HG03558 (cell line): ENCODE results near the gene MORC1.
"Not testable (repeated sequence)": the region's sequence is repeated elsewhere in the genome, so short reads cannot be mapped to it uniquely, and the experiment has no call there.

ENCODE experiments used
- ATAC-seq: cut with Tn5 transposase; IDR thresholded peaks from one replicate; pipeline ENCODE4 v1.9.1; 2021; ENCODE audit warnings: moderate number of reproducible peaks; ENCODE audit not compliant: unreplicated experiment; ENCODE audit errors: extremely low read depth

The MORC1 gene, protein sequence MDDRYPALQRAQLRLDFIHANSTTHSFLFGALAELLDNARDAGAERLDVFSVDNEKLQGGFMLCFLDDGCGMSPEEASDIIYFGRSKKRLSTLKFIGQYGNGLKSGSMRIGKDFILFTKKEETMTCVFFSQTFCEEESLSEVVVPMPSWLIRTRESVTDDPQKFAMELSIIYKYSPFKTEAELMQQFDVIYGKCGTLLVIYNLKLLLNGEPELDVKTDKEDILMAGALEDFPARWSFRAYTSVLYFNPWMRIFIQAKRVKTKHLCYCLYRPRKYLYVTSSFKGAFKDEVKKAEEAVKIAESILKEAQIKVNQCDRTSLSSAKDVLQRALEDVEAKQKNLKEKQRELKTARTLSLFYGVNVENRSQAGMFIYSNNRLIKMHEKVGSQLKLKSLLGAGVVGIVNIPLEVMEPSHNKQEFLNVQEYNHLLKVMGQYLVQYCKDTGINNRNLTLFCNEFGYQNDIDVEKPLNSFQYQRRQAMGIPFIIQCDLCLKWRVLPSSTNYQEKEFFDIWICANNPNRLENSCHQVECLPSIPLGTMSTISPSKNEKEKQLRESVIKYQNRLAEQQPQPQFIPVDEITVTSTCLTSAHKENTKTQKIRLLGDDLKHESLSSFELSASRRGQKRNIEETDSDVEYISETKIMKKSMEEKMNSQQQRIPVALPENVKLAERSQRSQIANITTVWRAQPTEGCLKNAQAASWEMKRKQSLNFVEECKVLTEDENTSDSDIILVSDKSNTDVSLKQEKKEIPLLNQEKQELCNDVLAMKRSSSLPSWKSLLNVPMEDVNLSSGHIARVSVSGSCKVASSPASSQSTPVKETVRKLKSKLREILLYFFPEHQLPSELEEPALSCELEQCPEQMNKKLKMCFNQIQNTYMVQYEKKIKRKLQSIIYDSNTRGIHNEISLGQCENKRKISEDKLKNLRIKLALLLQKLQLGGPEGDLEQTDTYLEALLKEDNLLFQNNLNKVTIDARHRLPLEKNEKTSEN

DNA sequence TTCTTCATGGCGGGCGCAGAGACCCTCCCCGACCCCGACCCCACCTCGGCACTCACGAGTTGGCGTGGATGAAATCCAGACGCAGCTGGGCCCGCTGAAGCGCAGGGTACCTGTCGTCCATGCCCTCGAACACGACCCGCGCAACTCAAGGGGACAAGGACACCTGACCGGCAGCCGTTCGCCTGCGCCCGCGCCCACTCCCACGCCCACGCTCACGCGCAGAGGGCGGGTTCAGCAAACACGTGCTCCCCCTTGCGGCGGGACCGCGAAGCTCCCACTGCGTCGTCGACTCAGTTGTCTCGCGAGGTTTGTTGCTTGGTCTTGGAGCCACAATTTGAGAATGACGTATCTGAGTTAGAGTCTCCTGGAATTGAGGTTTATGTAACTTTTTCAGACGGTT, at the start of gene MORC1:
Gene MORC1, minus strand, starts transcription at position 196 of the 400 bp plus-strand sequence. Its CDS starts 75 bp downstream, at position 121.
- no peak for ATAC-seq

DNA sequence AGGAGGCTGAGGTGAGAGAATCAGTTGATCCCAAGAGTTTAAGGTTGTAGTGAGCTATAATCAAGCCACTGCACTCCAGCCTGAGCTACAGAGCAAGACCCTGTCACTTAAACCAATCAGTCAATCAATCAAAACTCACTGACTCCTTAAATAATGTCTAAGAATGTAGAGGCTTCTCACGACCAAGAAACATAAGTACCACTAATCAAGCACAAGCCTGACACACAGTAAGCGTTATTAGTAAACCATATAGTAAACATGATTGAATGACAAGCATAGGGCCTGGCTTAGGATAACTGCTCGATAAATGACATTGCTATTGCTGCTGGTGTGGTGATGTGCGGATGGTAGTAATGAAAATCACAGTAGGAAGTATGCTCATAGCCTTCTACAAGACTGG, 48.0 kb upstream of the MORC1 start:
- ATAC-seq: no peak

DNA sequence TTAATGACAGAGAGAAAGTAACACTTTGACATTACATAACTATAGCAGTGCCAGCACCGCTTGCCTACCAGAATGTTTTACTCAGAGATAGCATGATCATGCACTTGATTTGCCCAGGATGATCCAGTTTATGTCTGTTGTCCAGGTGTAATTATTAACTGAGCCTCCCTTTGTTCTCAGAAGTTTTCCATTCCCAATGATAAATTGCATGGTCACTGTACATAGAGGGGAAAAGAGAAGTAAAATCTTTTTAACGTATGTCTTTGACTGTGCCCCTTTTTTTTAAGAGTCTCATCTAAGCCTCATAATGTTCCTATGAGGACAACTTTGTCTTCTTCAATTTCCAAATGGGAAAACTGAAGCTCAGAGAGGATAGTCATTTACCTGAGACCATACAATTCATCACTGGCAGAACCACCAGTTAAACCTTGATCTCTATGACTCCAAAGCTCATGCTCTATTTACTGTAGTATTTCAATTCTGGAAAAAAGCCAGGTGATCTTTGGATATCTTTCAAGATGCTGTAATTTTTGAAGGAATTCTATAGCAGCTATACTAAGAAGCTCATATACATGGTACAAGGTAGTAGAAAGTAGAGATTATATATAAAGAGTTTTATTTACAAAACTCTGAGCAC, 43.7 kb upstream of the MORC1 start:
- no peak for ATAC-seq

DNA sequence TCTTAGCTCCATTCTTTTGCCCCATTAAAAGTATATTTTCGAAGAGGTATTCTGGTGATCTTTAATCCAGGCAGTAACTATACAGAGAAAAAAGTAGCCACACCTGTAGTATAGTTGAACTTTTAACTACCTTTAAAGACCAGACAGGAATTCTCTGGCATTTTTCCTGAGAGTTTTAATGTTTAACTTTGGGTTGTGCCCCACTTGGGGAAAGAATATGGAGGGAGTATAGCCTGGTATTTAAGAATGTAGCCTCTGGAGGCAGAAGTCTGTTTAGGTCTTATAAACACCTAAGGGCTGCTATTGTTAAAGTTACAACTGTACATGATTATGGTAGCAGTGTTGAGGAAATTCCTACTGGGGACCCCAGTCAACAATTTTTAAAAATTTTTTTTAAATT, 37.9 kb upstream of the MORC1 start:
- no peak for ATAC-seq

DNA sequence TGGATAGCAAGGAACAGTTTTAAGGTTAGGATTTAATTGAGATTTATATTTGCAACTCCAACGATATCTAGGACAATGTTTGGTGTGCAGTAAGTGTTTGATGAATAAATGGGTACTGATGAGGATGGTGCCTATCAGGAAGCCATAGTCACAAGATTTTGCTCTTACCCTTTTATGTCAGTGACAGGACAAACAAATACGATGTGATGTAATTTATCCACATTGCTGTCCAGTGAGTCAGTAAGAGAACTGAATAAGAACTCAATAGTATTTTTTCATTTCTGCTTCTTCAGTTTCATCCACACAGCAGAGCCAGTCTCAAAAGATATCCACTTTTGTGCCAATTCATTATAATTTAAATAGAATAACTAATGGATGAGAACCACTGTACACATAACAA, 37.0 kb upstream of the MORC1 start:
- no peak for ATAC-seq

DNA sequence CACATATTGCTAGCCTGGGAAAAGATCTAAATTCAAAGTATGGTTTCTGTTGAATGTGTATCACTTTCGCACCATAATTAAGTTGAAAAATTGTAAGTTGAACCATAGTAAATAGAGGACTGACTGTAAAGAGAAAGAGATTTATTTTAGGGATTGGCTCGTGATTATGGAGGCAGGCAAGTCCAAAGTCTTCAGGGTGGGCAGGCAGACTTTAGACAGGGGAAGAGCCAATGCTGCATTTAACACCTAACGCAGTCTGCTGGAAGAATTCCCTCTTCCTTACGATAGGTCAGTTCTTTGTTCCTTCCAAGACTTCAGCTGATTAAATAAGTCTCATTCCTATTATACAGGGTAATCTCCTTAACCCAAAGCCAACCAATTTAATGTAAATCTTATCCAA, 34.4 kb upstream of the MORC1 start:
- no peak for ATAC-seq

DNA sequence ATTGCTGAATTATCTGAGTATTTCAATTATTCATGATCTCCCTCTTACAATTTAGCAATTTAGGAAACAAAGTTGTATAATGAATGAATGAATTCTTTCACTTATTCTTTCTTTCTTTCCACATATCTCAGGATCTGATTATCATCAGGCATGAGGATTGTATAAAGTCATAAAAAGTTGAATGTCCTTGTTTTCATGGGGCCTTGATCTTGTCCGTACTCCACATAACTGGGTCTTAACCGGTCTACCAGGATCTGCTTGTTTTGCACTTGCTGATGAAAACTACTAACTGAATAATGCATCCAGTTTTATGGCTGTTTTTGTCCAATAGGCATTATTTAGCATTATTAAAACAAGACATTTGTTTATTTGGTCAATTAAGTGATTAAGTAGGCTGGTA, 31.1 kb upstream of the MORC1 start:
- ATAC-seq: no peak

DNA sequence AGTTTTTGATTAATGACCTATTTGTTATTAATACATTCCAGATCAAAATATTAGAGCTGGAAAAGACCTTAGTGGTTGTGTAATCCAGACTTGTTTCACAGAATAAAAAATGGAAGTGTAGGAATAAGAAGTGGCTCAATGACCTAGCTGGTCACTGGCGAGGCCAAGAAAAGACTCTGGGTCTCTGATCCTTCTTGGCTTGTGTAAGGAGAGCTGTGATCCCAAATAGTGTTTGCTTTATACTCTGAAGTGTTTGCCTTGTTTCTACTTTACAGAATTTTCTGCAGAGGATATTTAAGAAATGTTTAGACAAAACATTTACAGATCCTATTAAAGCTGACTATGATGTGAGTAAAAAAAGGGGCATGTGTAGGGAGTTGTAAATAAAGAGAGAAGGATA, 25.7 kb upstream of the MORC1 start:
- no peak for ATAC-seq

DNA sequence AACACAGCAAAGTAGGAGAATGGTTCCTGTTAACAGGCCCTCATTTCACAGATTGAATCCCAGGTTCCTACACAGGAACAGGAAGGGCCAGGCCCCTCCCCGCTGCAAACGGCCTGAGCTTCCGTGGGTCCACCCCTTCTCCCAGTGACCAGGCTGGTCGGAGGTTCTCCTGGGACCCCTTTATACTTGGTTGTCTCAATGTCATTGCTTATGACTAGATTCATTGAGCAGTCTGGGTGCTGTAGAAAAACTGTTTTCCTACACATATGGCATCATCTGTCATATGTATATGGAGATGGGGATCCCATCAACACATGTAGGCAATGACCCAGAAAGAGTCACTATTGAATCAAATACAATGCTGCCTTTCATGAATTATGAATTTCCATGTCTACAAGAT, 22.4 kb upstream of the MORC1 start:
- no peak for ATAC-seq

DNA sequence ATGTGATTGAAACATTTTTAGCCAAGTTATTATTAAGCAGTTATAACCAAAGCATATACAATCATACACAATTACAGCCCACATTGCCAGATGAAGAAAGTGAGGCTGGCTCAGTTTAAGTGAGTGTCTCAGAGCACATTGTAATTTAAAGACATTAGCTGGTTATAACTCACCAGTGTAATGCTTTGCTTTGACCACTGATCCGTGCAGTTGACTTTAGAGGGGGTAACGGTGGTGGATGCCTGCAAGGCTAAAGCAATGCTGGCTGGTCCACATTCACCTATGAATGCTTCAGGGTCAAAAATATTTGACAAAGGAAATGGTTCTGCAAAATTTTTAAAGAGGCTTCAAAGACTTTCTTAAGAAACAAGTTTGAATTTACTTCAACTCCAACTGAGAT, 19.8 kb upstream of the MORC1 start:
- no peak for ATAC-seq

DNA sequence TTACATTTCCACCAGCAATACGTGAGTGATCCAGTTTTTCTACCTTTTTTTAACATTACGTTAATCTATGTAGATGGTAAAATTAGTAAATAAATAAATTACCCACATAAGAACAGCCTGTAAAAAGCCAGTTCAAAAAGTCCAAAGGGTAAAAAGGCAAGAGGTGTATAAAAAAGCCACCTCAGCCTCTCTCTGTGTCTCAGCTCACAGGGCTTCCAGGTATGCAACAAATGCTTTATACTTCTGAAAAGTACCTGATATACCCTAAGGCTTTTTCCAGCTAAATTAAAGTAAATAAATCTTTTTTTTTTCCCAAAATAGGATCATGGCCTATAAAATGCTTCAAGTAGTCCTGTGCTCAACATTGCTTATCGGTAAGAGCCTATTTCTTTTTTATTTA, 18.6 kb upstream of the MORC1 start, which contains the start of gene C3orf85:
Gene C3orf85, plus strand, starts transcription at position 197 of the 400 bp plus-strand sequence. Its CDS starts 129 bp downstream, at position 326.
- ATAC-seq: no peak

DNA sequence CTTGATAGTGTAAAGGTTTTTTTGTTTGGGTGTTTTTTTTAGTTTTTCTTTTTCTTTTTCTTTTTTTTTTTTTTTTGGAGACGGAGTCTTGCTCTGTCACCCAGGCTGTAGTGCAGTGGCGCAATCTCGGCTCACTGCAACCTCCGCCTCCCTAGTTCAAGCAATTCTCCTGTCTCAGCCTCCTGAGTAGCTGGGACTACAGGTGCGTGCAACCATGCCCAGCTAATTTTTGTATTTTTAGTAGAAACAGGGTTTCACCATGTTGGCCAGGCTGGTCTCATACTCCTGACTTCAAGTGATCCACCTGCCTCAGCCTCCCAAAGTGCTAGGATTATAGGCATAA, 15.5 kb upstream of the MORC1 start:
- not testable (repeated sequence) for ATAC-seq

DNA sequence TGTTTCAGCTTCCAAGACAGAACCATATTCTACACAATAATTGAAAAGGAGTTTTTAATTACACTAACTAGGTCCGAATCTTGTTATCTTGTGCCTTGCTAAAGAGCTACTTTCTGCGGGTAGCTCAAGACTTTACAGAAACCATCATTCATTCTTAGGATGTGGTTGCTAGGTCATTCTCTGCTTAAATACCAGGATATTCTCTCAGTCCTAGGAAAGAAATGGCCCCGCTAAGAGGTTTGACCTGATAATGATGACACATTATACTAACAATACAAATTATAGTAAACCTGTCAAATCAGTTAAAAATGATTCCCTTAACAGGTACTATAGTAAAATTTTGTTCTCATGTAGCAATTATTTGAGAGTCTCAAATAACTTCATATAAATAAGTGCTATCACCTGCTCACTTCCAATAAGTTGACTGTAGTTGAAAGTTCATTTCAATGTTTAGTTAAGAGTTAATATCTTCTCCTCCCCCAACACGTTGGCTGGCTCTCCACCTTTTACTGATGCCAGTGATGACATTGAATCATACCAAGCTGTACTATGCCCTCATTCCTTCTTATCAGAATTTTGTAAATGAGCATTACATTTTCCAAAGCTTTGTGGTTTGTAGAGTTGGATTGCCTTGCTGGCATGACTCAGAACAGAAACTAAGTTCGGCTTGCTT, 15.0 kb upstream of the MORC1 start:
- no peak for ATAC-seq

DNA sequence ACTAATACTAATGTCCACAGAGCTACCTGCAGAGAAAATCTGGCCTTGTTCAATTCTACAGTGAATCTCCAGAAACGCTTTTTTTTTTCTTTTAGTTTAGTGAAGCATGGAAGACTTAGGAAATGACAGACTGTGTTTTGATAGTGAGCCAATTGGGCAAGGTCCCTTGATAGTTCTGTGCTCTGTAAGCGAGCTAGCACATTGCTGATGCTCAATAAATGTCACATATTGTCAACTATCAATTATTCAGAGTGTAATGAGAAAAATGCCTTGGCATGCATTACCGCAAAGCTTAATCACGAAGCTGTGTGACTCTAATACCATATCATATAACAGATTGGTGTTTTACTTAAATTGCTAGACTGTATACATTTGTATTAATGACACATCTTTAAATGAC, 13.3 kb upstream of the MORC1 start:
- no peak for ATAC-seq

DNA sequence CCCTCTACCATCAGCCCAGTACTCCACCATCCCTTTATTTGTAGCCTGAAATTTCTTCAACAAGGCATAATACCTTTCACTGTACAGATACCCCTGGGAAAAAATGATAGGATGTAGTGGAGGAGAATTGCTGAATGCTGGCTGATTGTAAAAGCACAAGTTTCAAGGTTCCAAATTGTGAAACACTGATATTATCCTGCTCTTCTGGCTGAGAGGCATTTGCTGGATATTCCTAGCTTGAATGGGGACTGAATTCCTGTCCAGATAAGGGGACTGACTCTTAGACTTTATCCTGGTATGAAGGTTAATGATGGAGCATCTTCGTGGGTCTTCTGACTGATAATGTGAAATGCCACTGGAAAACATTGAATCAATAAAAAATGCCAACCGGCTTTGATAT, 9.6 kb upstream of the MORC1 start:
- ATAC-seq: no peak

DNA sequence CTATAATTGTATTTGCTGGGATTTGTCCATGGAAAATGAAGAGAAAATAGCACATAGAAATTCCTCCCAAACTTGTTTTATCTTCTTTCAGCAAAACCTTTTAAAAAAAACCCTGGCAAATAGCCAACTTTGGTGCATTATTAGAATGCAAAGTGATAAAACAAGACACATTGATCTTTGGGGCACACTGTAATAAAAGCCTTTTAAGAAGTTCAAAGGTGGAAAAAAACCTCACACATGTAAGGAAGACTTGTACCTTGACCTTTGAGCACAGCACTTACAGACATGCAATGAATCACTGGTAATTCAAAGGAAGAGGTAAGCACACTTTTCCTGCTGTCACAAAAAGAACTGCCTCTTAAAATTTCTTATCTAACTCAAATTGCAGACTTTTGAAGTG, 8.0 kb upstream of the MORC1 start:
- no peak for ATAC-seq

DNA sequence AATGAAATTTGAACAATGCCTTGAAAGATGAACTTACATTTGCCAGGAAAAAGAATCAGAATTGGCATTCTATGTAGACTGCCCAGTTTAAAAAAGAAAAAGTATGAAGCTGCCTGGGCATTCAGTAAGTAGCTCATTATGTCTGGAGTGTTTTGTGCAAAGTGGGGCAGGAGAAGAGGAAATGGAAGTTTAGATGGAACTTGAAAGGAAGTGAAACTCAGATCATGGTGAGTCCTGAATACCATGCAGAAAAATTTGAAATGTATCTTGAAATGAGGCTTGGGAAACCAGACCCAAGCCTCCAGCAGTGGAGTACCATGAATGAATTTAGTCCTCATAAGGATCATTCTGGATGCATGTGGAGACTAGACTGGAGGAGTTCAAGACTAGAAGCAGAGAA, 4.8 kb upstream of the MORC1 start:
- ATAC-seq: no peak

DNA sequence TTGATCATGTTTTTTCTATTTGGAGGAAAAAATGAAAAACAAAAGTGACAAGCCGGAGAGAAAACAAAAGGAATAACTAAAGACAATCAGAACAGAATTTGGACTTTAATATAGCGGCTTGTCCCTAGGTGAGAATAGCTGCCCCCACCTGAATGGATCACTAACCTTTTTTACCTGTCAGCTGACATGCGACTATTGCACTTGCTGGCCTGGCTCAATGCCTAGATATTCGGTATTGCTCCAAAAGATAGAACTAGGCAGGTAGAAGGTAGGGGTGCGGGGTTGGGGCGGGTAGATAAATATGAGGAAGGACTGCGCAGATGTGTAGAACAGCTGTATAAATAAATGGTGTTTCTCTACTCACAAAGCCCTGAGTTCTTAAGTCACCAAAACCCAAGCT, 650 bp upstream of the MORC1 start:
- no peak for ATAC-seq

DNA sequence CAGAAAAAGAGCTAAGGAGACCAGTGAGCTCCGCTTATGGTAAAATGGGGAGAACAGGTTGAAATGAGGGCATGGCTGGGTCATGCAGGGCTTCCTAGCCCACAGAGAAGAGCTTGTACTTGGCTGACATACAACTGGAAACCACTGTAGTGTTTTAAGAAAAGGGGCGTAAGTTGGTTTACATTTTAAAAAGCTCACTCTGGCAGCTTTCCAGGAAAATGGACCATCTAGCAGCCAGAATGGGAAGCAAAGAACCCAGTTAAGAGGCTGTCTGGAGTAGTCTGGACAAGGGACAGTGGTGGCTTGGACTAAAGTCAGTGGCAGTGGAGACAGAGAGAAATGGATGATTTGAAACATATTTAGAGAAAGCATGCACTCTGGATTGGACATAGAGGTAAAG, 1.9 kb downstream of the MORC1 start:
- ATAC-seq: no peak

DNA sequence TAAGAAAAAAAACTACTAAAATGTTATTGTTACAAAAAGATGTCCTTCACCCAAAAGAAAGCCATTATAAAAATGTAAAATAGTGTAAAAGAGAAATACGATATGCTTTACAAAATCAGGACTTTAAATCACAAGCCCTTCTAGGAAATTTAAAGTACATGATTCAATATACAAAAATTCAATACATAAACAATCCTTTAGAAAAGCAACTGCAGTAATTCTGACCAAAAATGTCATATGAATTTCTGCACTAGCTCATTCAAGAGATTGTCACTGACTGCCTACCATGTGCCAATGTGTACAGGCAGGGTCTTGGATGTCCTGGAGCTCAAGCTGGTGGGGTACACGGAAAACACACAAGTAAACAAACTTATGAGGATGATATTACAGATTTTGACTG, 2.5 kb downstream of the MORC1 start:
- ATAC-seq: no peak
